CD14-positive monocyte (primary cell): ENCODE measurements around the gene MVB12B. TPM values are rescaled to one million over a fixed set of nuclear protein-coding genes. Genes with fewer than 3 reads are reported as not detected.

Experiments
- DNase-seq, 3 donors: peaks; one replicate each; pipeline ENCODE4 v3.0.0-alpha.2; 2011 to 2022
- H2AFZ ChIP-seq: 2 replicates; pipeline ENCODE4 v1.6.0; 2012; ENCODE audit warnings: mild to moderate bottlenecking, low read depth, low read length, inconsistent platforms; ENCODE audit not compliant: insufficient read depth, poor library complexity, severe bottlenecking
- H3K27ac ChIP-seq, 2 donors: 1 replicate in 1 of 2; 2 replicates in 1 of 2; pipeline ENCODE4 v1.5.1; 2012 to 2013; ENCODE audit warnings: low read length in 2 of 2, control low read depth in 1 of 2, inconsistent platforms in 1 of 2, low read depth in 1 of 2, mild to moderate bottlenecking in 1 of 2
- H3K27me3 ChIP-seq, 2 donors: one replicate each; pipeline versions ENCODE4 v1.6.0 to v1.6.1; 2011 to 2013; ENCODE audit warnings: low read length in 2 of 2; ENCODE audit not compliant: control insufficient read depth in 2 of 2, insufficient read depth in 2 of 2
- H3K36me3 ChIP-seq, 2 donors: replicated peaks in 1 of 2; 1 replicate in 1 of 2; 2 replicates in 1 of 2; pipeline versions ENCODE4 v1.5.1 to v1.6.1; 2012 to 2013; ENCODE audit warnings: low read length in 2 of 2, control low read depth in 1 of 2, inconsistent platforms in 1 of 2, mild to moderate bottlenecking in 1 of 2; ENCODE audit not compliant: insufficient read depth in 2 of 2, control insufficient read depth in 1 of 2
- H3K4me1 ChIP-seq, 2 donors: 1 replicate in 1 of 2; 2 replicates in 1 of 2; pipeline versions ENCODE4 v1.5.1 to v1.6.1; 2012 to 2013; ENCODE audit warnings: low read length in 2 of 2, control low read depth in 1 of 2, inconsistent platforms in 1 of 2, mild to moderate bottlenecking in 1 of 2, moderate library complexity in 1 of 2; ENCODE audit not compliant: insufficient read depth in 2 of 2, control insufficient read depth in 1 of 2
- H3K4me2 ChIP-seq: replicated peaks from 2 replicates; pipeline ENCODE3; 2012; ENCODE audit warnings: low read length, moderate library complexity, mild to moderate bottlenecking; ENCODE audit not compliant: poor library complexity, severe bottlenecking; ENCODE audit errors: extremely low read depth
- H3K4me3 ChIP-seq, 3 experiments: fragments of 200-600 bp in 1 of 3; sonication (generic) in 1 of 3; replicated peaks in 1 of 3; 1 replicate in 2 of 3; 2 replicates in 1 of 3; pipeline ENCODE4 v1.5.1; 2011 to 2013; ENCODE audit warnings: low read length in 3 of 3, mild to moderate bottlenecking in 3 of 3, control low read depth in 2 of 3, low read depth in 2 of 3, inconsistent platforms in 1 of 3, moderate library complexity in 1 of 3
- H3K79me2 ChIP-seq: 2 replicates; pipeline ENCODE4 v1.6.0; 2012; ENCODE audit warnings: mild to moderate bottlenecking, control low read depth, inconsistent platforms, low read length, moderate library complexity; ENCODE audit not compliant: insufficient read depth
- H3K9ac ChIP-seq: 2 replicates; pipeline ENCODE4 v1.6.0; 2017; ENCODE audit warnings: low read length, mild to moderate bottlenecking; ENCODE audit not compliant: insufficient read depth, poor library complexity, severe bottlenecking
- H3K9me3 ChIP-seq, 2 donors: replicated peaks in 1 of 2; 1 replicate in 1 of 2; 2 replicates in 1 of 2; pipeline versions ENCODE4 v1.5.1 to v1.6.1; 2012 to 2013; ENCODE audit warnings: low read length in 2 of 2, control low read depth in 1 of 2; ENCODE audit not compliant: control insufficient read depth in 1 of 2, insufficient read depth in 1 of 2
- H4K20me1 ChIP-seq: 2 replicates; pipeline ENCODE4 v1.6.0; 2012; ENCODE audit warnings: mild to moderate bottlenecking, low read length, control low read depth, moderate library complexity; ENCODE audit not compliant: insufficient read depth
- H3K27ac Mint-ChIP-seq, 7 donors: one replicate each; pipeline ENCODE4 v1.8.0; 2020; ENCODE audit warnings: mild to moderate bottlenecking in 7 of 7, mixed read lengths in 7 of 7, moderate library complexity in 6 of 7, inconsistent platforms in 2 of 7
- H3K27me3 Mint-ChIP-seq, 3 donors: one replicate each; pipeline ENCODE4 v1.8.0; 2021 to 2022; ENCODE audit warnings: low read depth in 3 of 3, mild to moderate bottlenecking in 3 of 3, mixed read lengths in 3 of 3, moderate library complexity in 3 of 3, inconsistent platforms in 1 of 3
- H3K36me3 Mint-ChIP-seq, 2 donors: one replicate each; pipeline ENCODE4 v1.8.0; 2020; ENCODE audit warnings: mixed read lengths in 2 of 2, inconsistent platforms in 1 of 2, mild to moderate bottlenecking in 1 of 2
- H3K4me1 Mint-ChIP-seq: one replicate; pipeline ENCODE4 v1.8.0; 2020; ENCODE audit warnings: mild to moderate bottlenecking, mixed read lengths
- H3K4me3 Mint-ChIP-seq, 2 donors: one replicate each; pipeline ENCODE4 v1.8.0; 2020; ENCODE audit warnings: mild to moderate bottlenecking in 2 of 2, mixed read lengths in 2 of 2, moderate library complexity in 1 of 2
- H3K9me3 Mint-ChIP-seq, 7 donors: one replicate each; pipeline ENCODE4 v1.8.0; 2020 to 2022; ENCODE audit warnings: mixed read lengths in 7 of 7, mild to moderate bottlenecking in 6 of 7, moderate library complexity in 6 of 7, inconsistent platforms in 2 of 7
- WGBS: methylation state at CpG from one replicate; pipeline ENCODE4 v1.1.5; 2013; ENCODE audit warnings: missing lambda C conversion rate; ENCODE audit not compliant: insufficient coverage; 5-methylcytosine and 5-hydroxymethylcytosine counted together
- intact Hi-C, 2 donors: fragments of 100-400 bp; cut with micrococcal nuclease; formaldehyde crosslinking; loops; one replicate each; pipeline versions ENCODE4 v1.15.0 to v1.15.1; 2023
- polyA plus RNA-seq, 3 donors: library from polyadenylated mRNA; depleted of rRNA in 1 of 3; unstranded in 2 of 3; stranded (reverse) in 1 of 3; fragments of 300-500 nt in 2 of 3; fragments of >200 nt in 1 of 3; fragmentation: Illumina TruSeq in 2 of 3; gene quantifications; 1 replicate in 2 of 3; 2 replicates in 1 of 3; pipeline ENCODE4 v1.2.3, GENCODE V29; 2012 to 2021
- TF ChIP-seq, protein P1 (sequence below): fragments of 200-600 bp; IDR thresholded peaks from one replicate; pipeline ENCODE4 v1.8.0; 2022; ENCODE audit warnings: antibody characterized with exemption, mild to moderate bottlenecking

The MVB12B gene
- polyA plus RNA-seq, 3 donors, result 2.8 to 8.1 (median 3.5) TPM

DNA sequence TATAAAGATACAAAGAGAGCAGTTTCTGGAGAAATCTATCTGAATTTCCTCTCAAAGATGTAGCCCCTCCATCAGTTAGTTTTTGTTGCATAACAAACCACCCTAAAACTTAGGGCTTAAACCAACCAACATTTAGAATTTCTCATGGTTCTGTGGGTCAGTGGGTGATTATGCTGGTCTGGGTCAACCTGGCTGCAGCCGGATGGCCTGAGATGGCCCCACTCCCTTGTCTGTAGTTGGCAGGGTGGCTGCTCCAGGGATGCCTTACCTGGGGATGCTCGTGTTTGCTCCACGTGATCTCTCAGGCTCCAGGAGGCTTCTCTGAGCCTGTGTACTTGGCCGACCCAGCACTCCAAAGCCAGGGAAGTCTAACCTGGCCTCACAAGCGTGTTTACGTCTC, 139.3 kb downstream of the MVB12B start:
- no peak overlapping the region for H3K4me3 ChIP-seq
- H3K9me3 ChIP-seq, result no peaks in the 10 kb centered on the region
- H2AFZ ChIP-seq, result no peak overlapping the region
- Mint-ChIP-seq H3K9me3 (no peaks in the 10 kb centered on the region), H3K4me1 (peaks cover 59% of the 10 kb centered on the region), H3K27ac (no peak overlapping the region), H3K4me3 (no peak overlapping the region), H3K36me3 (peaks cover 13% of the 10 kb centered on the region in 2 donors), H3K27me3 (peaks cover 0 to 2% (median 1%) of the 10 kb centered on the region in 3 donors)
- H3K4me1 ChIP-seq, result peaks cover 43% of the 10 kb centered on the region in 2 donors
- H3K9ac ChIP-seq, result no peak overlapping the region
- H3K4me2 ChIP-seq, result no peak overlapping the region
- intact Hi-C loops, result no loop called here
- H3K27me3 ChIP-seq, result no peaks in the 10 kb centered on the region
- no peak overlapping the region for H3K27ac ChIP-seq
- TF ChIP-seq, protein P1, sequence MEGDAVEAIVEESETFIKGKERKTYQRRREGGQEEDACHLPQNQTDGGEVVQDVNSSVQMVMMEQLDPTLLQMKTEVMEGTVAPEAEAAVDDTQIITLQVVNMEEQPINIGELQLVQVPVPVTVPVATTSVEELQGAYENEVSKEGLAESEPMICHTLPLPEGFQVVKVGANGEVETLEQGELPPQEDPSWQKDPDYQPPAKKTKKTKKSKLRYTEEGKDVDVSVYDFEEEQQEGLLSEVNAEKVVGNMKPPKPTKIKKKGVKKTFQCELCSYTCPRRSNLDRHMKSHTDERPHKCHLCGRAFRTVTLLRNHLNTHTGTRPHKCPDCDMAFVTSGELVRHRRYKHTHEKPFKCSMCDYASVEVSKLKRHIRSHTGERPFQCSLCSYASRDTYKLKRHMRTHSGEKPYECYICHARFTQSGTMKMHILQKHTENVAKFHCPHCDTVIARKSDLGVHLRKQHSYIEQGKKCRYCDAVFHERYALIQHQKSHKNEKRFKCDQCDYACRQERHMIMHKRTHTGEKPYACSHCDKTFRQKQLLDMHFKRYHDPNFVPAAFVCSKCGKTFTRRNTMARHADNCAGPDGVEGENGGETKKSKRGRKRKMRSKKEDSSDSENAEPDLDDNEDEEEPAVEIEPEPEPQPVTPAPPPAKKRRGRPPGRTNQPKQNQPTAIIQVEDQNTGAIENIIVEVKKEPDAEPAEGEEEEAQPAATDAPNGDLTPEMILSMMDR, result no peak
- 100% methylated on average over 3 of the region's 6 CpGs for WGBS
- H4K20me1 ChIP-seq, result no peaks in the 10 kb centered on the region
- DNase-seq, result no peak
- H3K79me2 ChIP-seq, result peaks cover 6% of the 10 kb centered on the region
- H3K36me3 ChIP-seq, result no peaks in the 10 kb centered on the region

DNA sequence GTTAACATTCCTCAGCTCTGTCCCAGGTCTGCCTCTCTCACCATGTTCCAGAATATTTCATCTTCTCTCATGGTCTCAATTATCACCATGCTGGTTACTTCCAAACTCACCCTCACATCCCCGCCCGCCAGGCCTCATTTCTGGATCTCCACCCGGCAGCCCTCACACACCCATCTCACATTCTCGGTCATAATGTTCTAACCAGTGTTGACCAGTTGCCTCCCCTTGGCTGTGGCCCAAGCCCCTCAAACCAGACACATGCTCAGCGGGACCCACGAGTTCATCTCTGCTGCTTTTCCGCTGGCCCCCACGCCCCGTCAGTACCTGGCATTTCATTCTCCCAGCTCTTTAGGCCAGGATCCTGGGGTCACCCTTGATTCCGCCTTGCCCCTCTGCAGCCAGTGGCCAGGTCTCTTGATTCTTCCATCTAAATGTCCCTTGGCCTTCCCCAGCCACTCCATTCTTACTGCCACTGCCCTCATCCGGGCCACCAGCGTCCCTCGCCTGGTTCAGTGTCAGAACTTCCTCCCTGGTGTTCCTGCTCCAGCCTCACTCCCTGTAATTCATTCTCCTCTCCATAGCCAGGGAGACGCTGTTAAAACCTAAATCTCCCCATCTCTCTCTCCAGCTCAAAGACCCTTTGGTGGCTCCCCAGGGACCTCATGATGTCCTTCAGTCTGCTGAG, 141.7 kb downstream of the MVB12B start:
- H4K20me1 ChIP-seq, result no peaks in the 10 kb centered on the region
- Mint-ChIP-seq H3K4me3 (peak overlapping the region; percentile 37 to 69), H3K4me1 (peaks cover 81% of the 10 kb centered on the region), H3K27me3 (peaks cover 0 to 2% (median 1%) of the 10 kb centered on the region in 3 donors), H3K27ac (peak overlapping the region; percentile 74 to 99 (median 97)), H3K9me3 (peaks cover 0 to under 1% (median 0%) of the 10 kb centered on the region in 7 donors), H3K36me3 (peaks cover 12 to 17% of the 10 kb centered on the region in 2 donors)
- peak overlapping the region; percentile 39 for H3K9ac ChIP-seq
- 64% methylated on average over 14 of the region's 14 CpGs for WGBS
- peak overlapping the region; percentile 33 for H2AFZ ChIP-seq
- H3K27me3 ChIP-seq, result no peaks in the 10 kb centered on the region
- H3K9me3 ChIP-seq, result no peaks in the 10 kb centered on the region
- intact Hi-C loops, result no loop called here
- H3K4me3 ChIP-seq, result peak overlapping the region in 1 of 3 experiments; percentile 60
- TF ChIP-seq, protein P1, result no peak
- no peaks in the 10 kb centered on the region for H3K36me3 ChIP-seq
- peak overlapping the region; percentile 82 to 90 for H3K27ac ChIP-seq
- peak in 1 of 3 donors; percentile 22 for DNase-seq
- peaks cover 6% of the 10 kb centered on the region for H3K79me2 ChIP-seq
- H3K4me2 ChIP-seq, result peak overlapping the region; percentile 67
- peaks cover 66% of the 10 kb centered on the region in 2 donors for H3K4me1 ChIP-seq
